GF-D8 (cell line): ENCODE data around the gene NSMCE1.
A peak's percentile ranks its signal among the peaks of the same experiment; 100 is the strongest.
"Not testable (repeated sequence)": the region's sequence is repeated elsewhere in the genome, so short reads cannot be mapped to it uniquely, and the experiment has no call there.

ENCODE experiments used
- DNase-seq: peaks from one replicate; lab custom pipeline; 2025; lab: John Stamatoyannopoulos, UW

The NSMCE1 gene

DNA sequence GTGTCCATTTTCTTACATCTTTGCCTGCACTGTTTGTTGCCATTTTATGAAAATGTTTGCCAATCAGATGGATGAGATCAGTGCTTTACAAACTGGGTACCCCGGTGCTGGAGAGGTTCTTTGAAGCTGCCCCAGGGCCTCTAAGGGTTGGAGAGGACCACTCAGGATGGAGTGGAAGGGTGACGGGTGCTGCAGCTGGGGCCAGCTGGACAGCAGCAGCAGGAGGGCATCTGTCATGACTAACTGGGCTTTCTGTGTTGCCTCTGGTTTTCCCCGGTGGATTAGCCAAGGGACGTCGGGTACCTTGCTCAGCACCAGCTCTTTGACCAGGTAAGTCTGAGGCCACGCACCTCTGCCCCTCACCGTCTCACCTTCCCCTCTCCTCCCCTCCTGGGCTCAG is 52.9 kb downstream of the NSMCE1 start:
- DNase-seq, result no peak

DNA sequence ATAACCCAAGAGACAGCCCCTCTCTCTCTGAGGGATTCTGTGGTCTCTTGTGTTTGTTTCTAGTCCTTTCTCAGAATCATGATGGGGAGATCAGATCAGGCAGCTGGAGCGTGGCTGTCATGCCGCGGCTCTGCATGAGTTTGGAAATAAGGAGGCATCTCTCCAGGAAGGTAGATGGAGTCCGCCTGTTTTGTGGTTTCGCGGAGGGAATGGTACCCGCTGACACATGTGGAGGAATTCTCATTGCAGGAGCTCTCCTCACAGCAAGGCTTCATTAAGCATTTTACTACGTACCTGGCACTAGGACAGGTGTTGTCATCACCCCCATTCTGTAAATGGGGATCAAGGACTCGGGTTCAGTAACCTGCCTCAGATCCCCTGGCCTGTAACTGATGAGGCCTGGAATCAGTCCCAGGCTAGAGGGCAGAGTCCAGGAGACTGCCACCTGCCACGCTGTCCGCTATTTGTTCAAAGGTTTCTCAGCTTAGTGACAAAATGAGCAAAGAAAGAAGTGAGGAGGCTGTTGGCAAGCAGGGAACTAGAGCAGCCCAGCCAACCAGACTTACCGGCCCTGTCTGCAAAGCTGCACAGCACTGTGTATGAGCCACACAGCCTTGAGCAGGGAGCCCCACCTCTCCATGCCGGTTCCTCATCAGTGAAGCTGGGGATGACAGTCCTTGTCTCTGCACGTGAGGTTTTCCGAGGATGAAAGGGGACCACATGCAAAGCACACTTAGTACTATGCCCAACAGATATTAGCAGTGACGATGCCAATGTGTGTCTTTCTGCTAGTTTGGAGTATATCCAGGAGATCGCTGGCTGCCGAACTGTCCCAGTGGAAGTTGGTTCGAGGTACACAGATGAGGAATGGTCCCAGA is 54.2 kb downstream of the NSMCE1 start:
- no peak for DNase-seq

DNA sequence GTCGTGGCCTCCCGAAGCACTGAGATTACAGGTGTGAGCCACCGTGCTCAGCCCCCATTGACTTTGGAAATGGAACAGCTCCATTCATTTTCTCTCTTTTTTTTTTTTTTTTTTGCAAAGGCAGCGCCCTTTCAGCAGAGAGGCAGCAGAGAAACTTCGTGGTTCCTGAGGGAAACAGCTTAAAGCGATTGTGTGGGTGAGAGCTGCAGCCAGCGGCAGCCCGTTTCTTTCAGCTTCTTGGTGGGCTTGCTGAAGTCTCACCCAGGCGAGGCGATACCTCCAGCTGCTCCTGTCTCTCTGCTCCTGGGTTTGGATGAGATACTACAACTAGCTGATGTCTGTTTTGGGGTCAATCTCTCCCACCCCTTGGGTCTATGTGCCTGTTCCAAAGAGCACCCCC is 57.5 kb downstream of the NSMCE1 start:
- DNase-seq, result no peak

DNA sequence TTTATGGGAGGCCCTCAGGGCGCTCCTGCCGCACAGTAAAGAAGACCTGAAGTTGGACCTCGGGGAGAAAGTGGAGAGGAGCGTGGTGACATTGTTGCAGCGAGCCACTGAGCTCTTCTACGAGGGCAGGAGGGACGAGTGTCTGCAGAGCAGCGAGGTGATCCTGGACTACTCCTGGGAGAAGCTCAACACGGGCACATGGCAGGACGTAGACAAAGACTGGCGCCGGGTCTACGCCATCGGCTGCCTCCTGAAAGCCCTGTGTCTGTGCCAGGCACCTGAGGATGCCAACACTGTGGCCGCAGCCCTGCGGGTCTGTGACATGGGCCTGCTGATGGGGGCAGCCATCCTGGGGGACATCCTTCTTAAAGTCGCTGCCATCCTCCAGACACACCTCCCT is 58.4 kb downstream of the NSMCE1 start:
- DNase-seq, result no peak

DNA sequence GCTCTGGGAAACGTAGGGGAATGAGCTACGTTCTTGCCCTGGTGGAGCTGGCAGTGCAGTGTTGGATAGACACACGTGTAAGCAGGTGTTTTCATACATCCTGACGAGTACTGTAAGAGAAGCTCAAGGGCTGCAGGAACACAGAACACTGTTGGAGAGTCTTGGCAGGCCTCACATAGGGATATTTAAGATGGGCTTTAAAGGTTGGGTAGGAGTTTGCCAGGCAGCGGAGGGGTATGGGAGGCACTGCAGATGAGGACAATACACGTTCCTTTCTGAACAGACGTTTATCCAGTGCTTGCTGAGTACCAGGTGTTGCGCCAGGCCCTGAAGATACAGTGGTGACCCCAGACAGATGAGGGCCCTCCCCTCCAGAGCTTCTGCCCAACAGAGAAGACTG is 59.0 kb downstream of the NSMCE1 start:
- DNase-seq, result no peak

DNA sequence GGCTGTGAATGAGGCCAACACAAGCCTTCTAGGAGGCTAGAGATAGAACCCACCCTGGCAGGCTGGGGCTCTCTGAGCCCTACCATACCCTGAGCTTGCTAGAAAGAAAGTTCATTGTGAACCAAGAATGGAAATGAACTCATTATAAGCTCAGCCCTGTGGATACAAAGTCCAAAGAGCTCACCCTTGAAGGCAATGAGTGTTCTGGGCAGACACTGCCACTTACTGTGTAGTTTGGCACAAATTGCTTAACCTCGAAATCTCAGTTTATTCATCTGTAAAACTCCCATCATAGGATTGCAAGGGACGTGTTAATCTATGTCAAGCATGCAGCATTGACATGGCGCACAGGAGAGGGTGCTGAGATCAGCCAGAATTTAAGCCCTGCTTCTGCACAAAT is 59.8 kb downstream of the NSMCE1 start:
- no peak for DNase-seq

DNA sequence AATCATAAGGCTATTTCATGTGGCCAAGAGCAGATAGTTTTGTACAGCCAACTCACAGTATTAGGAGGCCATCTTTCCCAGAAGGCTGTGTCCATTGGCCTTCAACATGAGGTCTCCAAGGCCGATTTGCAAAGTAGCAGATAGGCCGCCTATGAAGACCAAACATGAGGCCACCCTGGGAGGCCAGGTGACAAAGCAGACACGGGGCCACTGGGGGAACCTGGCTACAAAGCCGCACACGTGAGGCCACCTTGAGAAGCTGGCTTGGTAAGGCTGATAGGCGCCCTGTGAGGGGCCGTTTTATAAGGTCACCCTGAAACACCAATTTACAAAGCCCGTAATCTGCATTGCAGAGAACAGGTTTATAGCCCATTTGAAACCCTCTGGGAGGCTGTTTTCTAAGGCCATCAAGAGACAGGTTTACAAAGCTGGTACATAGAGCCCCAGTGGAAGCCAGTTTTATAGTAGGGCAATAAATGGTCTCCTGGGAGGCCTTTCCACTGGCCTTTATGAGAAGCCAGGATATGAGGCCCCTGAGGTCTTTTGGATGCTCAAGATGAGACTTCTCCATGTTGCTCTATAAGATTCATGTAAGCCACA is 60.4 kb downstream of the NSMCE1 start:
- no peak for DNase-seq

DNA sequence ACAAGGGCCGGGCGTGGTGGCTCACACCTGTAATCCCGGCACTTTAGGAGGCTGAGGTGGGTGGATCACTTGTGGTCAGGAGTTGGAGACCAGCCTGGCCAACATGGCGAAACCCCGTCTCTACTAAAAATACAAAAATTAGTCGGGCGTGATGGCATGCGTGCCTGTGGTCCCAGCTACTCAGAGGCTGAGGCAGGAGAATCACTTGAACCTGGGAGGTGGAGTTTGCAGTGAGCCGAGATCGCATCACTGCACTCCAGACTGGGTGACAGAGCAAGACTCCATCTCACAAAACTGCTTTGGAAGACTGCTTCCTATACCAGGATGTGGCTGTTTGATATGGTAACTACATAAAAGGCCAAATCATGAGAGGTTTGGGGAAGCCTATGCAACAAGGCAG is 61.5 kb downstream of the NSMCE1 start:
- DNase-seq, result not testable (repeated sequence)

DNA sequence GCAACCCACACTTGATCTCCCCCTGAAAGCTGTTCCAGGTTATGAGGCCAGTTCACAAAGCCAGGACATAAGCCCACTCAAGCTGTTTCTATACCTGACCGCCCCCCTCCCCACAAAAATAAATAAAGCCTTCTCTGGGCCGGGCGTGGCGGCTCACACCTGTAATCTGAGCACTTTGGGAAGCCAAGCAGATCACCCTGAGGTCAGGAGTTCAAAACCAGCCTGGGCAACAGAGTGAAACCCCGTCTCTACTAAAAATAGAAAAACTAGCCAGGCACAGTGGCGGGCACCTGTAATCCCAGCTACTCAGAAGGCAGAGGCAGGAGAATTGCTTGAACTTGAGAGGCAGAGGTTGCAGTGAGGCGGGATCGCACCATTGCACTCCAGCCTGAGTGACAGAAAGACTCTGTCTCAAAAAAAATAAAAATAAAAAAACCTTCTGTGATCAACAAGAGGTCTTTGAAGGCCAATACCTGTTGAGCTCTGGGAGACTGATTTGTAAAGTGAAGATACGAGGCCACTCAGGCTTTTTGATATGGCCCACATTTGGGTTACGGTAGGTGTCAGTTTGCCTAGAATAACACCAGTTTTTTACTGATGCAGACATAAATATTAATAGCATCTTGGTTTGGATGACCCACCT is 63.0 kb downstream of the NSMCE1 start:
- DNase-seq, result no peak

DNA sequence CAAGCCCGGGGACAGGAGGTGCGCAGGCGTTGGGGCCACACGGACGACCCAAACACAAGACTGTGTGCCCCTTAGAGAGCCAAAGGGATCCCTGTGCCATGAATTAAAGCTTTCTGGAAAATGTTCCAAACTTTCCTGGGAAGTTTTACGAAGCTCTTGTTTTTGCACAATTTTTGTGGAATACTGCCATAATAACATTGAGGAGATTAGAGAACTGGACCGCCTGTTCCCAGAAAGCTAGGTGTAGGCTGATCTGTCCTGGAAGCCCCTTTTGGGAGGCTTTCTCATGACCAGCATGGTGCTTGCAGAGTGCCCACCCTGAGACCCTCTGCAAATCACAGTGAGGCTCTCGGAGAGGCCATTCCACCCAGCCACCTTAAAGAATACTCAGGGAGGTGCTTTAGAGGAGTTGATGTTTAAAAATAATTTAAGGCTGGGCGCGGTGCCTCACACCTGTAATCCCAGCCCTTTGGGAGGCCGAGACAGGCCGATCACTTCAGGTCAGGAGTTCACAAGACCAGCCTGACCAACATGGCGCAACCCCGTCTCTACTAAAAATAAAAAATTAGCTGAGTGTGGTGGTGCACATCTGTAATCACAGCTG is 64.2 kb downstream of the NSMCE1 start:
- no peak for DNase-seq

DNA sequence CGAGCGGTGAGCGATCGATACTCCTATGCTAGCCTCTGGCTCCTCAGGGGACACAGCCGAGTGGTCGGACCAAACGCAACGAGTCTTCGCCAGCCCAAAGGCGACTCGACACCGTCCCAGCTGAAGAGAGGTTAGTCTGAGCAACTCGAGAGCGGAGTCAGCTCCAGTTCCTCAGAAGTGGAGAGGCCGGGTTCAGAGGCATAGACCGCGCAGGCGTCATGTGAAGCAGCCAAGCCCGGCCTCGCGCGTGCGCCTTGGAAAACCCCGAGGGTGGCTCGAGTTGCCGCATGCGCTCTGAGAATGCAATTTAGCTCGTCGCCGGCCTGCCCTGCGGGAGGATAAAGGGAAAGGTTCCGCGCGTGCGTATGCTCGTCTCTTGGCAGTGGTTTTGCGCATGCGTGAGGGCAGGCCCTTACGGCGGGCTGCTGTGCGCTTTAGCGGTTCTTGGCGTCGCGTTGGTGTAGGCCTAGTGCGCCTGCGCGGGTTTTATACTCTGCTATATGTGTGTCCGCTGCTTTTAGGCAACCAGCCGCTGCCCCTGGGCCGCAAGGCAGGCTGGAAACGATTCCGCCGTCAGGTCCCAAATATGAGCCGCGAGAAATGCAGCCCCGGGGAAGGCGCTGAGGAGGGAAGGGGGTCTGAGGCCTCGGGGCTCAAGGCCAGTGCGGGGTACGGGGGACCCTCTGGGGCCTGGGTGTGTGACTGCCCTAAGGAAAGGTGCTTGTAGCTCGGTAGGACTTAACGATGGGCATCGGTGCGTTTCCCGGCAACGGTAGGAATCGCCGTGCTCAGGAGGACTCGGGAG is 64.9 kb downstream of the NSMCE1 start, which contains the start of gene KDM8:
Gene KDM8, plus strand, starts transcription at position 20 of the 805 bp plus-strand sequence. CDS start 6,598 bp downstream, outside the sequence.
- peak; percentile 98 for DNase-seq

DNA sequence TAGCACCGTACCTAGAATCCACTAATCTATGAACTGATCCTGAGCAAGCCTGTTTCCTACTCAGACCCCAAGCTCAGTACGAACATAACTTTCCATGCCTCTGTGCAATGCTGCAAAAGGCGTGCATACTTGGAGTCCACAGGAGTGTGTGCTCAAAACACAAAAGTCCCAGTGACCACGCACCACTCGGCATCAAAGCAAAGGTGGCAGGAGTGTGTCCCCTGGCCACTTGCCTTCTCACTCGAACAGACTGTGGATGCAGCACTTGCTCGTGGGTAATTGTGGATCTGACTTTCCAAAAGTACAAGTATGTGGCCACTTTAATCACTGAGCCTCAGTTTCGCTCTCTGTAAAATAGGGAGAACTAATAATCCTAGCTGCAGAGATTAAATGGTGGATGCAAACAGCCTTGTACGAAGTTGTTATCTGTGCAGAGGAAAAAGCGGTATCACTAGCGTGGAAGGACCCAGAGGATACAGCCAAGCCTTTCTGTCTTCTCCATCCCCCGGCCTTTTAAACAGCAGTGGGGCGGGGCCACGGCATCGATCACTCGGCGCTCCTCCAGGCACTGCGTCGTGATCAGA is 65.6 kb downstream of the NSMCE1 start:
- DNase-seq, result no peak

DNA sequence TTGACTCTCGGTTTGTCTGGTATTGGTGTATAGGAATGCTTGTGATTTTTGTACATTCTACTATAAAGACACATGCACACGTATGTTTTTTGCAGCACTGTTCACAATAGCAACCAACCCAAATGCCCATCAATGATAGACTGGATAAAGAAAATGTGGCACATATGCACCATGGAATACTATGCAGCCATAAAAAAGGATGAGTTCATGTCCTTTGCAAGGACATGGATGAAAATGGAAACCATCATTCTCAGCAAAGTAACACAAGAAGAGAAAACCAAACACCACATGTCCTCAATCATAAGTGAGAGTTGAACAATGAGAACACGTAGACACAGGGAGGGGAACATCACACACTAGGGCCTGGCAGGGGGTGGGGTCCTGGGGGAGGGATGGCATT is 67.7 kb downstream of the NSMCE1 start:
- DNase-seq, result not testable (repeated sequence)

DNA sequence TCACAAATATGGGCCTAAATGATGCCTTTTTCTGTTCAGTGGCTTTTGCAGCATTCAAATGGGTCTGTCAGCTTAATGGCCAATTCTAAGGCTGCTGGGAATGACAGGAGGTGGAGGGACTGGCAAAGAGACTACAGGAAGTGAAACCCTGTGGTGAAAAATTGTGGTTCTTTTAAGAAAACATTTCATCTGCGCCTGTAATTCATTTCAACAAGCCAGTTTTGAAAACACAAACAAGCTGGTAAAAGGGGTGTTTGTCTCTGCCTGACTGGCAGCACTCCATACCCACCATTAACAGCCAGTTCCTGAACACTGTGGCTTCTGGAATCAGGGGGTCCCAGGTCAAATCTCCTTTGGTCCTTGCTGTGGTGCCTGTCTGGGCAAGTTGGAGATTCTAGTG is 68.8 kb downstream of the NSMCE1 start:
- DNase-seq, result peak; percentile 28

DNA sequence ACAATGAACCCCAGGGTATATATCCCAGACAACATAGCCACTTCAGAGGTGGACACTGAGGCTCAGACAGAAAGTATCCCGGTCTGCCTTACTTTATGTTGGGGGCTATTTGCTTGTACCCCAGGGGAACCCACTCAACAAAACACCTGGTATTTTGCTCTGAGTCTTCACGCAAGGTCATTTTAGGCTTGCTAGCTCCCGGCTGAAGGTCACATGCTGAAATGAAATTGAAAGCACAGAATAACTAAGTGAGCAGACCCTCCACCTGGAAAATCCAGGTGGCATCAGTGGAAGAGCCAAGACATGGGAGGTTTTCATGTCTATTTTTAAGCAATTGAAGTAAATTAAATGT is 69.4 kb downstream of the NSMCE1 start:
- DNase-seq, result no peak

DNA sequence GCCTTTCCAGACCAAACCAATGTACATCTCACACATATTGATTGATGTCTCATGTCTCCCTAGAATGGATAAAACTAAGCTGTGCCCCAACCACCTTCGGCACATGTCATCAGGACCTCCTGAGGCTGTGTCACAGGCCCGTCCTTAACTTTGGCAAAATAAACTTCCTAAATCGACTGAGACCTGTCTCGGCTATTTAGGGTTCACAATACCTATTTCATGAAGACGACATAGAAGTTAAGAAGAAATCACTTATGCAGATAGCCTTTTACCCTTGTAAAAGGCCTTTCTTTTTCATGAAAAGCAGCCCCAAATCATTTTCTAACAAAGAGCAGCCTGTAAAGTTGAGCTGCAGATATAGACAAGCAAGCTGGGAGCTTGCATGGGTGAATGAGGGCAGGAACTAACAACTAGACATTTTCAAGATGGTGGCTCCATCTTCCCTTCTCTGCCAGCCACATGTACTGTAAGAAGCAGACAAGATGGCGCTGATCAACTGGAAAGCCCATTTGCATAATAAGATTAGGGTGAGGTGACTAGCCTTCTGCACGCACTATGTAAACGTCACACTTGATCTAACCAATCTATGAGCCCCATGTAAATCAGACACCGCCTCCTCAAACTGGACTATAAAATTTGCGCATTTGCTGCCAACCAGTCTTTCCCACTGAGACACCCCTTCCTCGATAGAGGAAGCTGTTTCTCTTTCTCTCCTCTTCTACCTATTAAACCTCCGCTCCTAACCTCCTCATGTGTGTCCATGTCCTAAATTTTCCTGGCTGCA is 69.9 kb downstream of the NSMCE1 start:
- no peak for DNase-seq

DNA sequence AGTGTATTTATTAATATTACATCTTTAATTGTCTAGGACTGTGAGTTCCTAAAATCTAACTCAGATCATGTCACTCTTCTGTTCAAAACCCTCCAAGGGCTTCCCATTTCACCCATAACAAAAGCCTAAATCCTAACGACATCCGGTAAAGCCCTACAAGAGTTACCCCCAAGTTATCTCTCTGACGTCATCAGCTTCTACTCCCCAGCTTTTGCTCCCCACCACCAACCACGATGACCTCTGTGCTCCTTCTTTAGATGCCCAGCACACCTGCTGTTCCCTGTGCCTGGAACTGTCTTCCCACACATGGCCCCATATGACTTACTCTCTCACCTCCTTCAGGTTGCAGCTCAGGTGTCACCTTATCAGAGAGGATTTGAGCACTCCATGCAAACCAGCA is 71.6 kb downstream of the NSMCE1 start:
- no peak for DNase-seq

DNA sequence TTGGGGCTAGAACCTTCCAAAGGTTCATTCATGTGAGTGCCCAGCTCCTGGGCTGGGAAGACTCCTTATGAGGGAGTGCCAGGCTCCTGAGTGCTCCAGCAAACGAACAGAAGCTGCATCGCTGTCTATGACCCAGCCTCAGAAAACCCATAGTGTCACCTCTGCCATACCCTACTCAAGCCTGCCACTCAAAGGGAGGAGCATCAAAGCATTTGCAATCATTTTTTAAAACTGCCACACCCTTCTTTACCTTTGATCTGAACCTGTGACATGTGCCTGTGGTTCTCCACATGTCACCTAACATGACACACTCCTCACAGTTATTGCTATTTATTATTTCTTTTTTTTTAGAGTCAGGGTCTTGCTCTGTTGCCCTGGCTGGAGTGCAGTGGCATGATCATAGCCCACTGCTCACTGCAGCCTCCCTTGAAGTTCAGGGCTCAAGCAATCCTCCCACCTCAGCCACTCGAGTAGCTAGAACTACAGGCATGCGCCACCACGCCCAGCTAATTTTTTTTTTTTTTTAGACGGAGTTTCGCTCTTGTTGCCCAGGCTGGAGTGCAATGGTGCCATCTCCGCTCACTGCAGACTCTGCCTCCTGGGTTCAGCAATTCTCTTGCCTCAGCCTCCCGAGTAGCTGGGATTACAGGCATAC is 72.5 kb downstream of the NSMCE1 start:
- no peak for DNase-seq

DNA sequence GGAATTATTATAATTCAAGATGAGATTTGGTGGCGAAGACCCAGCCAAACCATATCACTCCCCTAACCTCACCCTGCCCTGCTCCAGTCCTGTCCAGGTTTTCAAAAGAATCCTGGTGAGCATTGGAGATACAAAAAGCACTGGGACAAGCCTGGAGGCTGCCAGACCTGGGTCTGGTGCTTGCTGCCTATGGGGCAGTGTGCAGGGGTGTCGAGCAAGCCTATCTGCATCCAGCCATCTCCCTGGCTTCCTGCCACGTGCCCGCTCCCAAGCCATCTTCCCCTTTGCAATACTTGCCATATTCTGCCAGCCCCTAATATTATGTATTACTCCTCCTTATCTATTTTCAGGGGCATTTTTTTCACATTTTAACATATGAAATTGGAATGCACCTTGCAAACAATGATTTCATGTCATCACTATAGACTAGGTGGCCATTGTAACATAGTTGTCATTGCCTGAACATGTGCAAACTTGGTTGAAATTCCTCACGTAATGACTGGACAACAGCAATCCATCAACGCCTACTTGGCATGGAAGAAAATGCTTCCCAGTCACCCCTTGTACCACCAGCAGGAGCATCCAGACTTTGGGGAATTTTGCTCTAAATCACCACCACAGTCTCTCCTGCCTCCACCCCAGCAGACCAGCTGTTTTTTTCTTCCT is 73.4 kb downstream of the NSMCE1 start:
- no peak for DNase-seq
